ENCODE data around the gene SLC35B2. TPM values are rescaled to one million over a fixed set of nuclear protein-coding genes. Genes with fewer than 3 reads are reported as not detected.
A peak's percentile ranks its signal among the peaks of the same experiment; 100 is the strongest.

Gene SLC35B2
- total RNA-seq, 1 donor from 2014 or later = 71.8 TPM

- peaks cover 28% of the 10 kb centered on the region for H3K4me1 Mint-ChIP-seq (ENCODE audit: low read depth, unreplicated experiment)
- H3K4me3 Mint-ChIP-seq (ENCODE audit: unreplicated experiment) = peak overlapping the region; percentile 91
- H3K36me3 Mint-ChIP-seq (ENCODE audit: unreplicated experiment) = peaks cover 6% of the 10 kb centered on the region
These were observed 511 bp upstream of the SLC35B2 start for GRCh38 chr6:44257753-44258324.

GRCh38 chr6:44256775-44257024 lies 628 bp downstream of the SLC35B2 start:
- peaks cover 9% of the 10 kb centered on the region for H3K36me3 Mint-ChIP-seq (ENCODE audit: unreplicated experiment)
- peak overlapping the region; percentile 100 for H3K4me3 Mint-ChIP-seq (ENCODE audit: unreplicated experiment)
- peaks cover 14% of the 10 kb centered on the region for H3K27me3 Mint-ChIP-seq (ENCODE audit: unreplicated experiment)
- no peak for TF ChIP-seq CTCF (IDR thresholded peaks at IDR 0.05; ENCODE audit: partially characterized antibody, unreplicated experiment)
- peaks cover 19% of the 10 kb centered on the region for H3K9me3 Mint-ChIP-seq (ENCODE audit: unreplicated experiment)
- peaks cover 29% of the 10 kb centered on the region for H3K4me1 Mint-ChIP-seq (ENCODE audit: low read depth, unreplicated experiment)
- no peak for DNase-seq
- peak overlapping the region; percentile 98 for H3K27ac Mint-ChIP-seq (ENCODE audit: unreplicated experiment)

More at GRCh38 chr6:44257753-44258324, 511 bp upstream of the SLC35B2 start:
- peak overlapping the region; percentile 97 for H3K27ac Mint-ChIP-seq (ENCODE audit: unreplicated experiment)
- peak; percentile 37 for TF ChIP-seq CTCF (IDR thresholded peaks at IDR 0.05; ENCODE audit: partially characterized antibody, unreplicated experiment)
- DNase-seq = no peak
- peaks cover 19% of the 10 kb centered on the region for H3K9me3 Mint-ChIP-seq (ENCODE audit: unreplicated experiment)
- H3K27me3 Mint-ChIP-seq (ENCODE audit: unreplicated experiment) = peaks cover 14% of the 10 kb centered on the region

GRCh38 chr6:44255871-44256774 lies 1.2 kb downstream of the SLC35B2 start:
- peak overlapping the region; percentile 98 for H3K27ac Mint-ChIP-seq (ENCODE audit: unreplicated experiment)
- H3K27me3 Mint-ChIP-seq (ENCODE audit: unreplicated experiment) = peaks cover 14% of the 10 kb centered on the region
- H3K4me3 Mint-ChIP-seq (ENCODE audit: unreplicated experiment) = peak overlapping the region; percentile 100
- H3K4me1 Mint-ChIP-seq (ENCODE audit: low read depth, unreplicated experiment) = peaks cover 30% of the 10 kb centered on the region
- DNase-seq = no peak
- no peak for TF ChIP-seq CTCF (IDR thresholded peaks at IDR 0.05; ENCODE audit: partially characterized antibody, unreplicated experiment)
- peaks cover 19% of the 10 kb centered on the region for H3K9me3 Mint-ChIP-seq (ENCODE audit: unreplicated experiment)
- H3K36me3 Mint-ChIP-seq (ENCODE audit: unreplicated experiment) = peaks cover 9% of the 10 kb centered on the region

- Mint-ChIP-seq H3K4me1 (ENCODE audit: low read depth, unreplicated experiment) (peaks cover 29% of the 10 kb centered on the region), H3K4me3 (ENCODE audit: unreplicated experiment) (peak overlapping the region; percentile 100), H3K27ac (ENCODE audit: unreplicated experiment) (peak overlapping the region; percentile 98), H3K9me3 (ENCODE audit: unreplicated experiment) (peaks cover 16% of the 10 kb centered on the region), H3K27me3 (ENCODE audit: unreplicated experiment) (peaks cover 11% of the 10 kb centered on the region), H3K36me3 (ENCODE audit: unreplicated experiment) (peaks cover 7% of the 10 kb centered on the region)
- no peak for DNase-seq
- no peak for TF ChIP-seq CTCF (IDR thresholded peaks at IDR 0.05; ENCODE audit: partially characterized antibody, unreplicated experiment)
These were observed 2.1 kb downstream of the SLC35B2 start for GRCh38 chr6:44255105-44255808.

All from glutamatergic neuron (in vitro differentiated cells).